Common myeloid progenitor, CD34-positive (primary cell): Measurements from ENCODE around the gene ZNF263.

Experiments
- CTCF ChIA-PET: fragments of 350-600 bp; sonication (Branson Sonifier 250); formaldehyde crosslinking; loops from one replicate; lab custom pipeline; 2021; ENCODE audit warnings: antibody characterized with exemption; lab: Charles Lee
- POLR2A ChIA-PET: fragments of 350-600 bp; sonication (Branson Sonifier 250); formaldehyde crosslinking; loops from one replicate; lab custom pipeline; 2021; ENCODE audit warnings: antibody characterized with exemption; lab: Charles Lee
- DNase-seq, 3 donors: peaks; one replicate each; pipeline versions ENCODE4 v3.0.0 to v3.0.0-alpha.2; 2013
- H3K27ac ChIP-seq, 2 experiments: 1 replicate in 1 of 2; 2 replicates in 1 of 2; pipeline ENCODE4 v1.7.0; 2013; ENCODE audit warnings: inconsistent platforms in 2 of 2, low read length in 2 of 2, mild to moderate bottlenecking in 2 of 2, low read depth in 1 of 2, moderate library complexity in 1 of 2; ENCODE audit not compliant: severe bottlenecking in 2 of 2, insufficient read depth in 1 of 2, poor library complexity in 1 of 2
- H3K27me3 ChIP-seq, 5 experiments: replicated peaks in 2 of 5; 1 replicate in 3 of 5; 2 replicates in 2 of 5; pipeline versions ENCODE4 v1.6.1 to v1.7.0; 2013; ENCODE audit warnings: low read length in 4 of 5, mild to moderate bottlenecking in 2 of 5, moderate library complexity in 2 of 5, inconsistent platforms in 1 of 5; ENCODE audit not compliant: insufficient read depth in 5 of 5, control insufficient read depth in 4 of 5
- H3K36me3 ChIP-seq, 4 experiments: 1 replicate in 2 of 4; 2 replicates in 2 of 4; pipeline versions ENCODE4 v1.6.1 to v1.7.0; 2013; ENCODE audit warnings: low read length in 3 of 4, control low read depth in 1 of 4, mild to moderate bottlenecking in 1 of 4; ENCODE audit not compliant: control insufficient read depth in 4 of 4, insufficient read depth in 4 of 4
- H3K4me1 ChIP-seq, 4 experiments: 1 replicate in 3 of 4; 2 replicates in 1 of 4; pipeline versions ENCODE4 v1.6.1 to v1.7.1; 2013; ENCODE audit warnings: low read length in 3 of 4, mild to moderate bottlenecking in 3 of 4, control low read depth in 1 of 4, inconsistent platforms in 1 of 4, moderate library complexity in 1 of 4; ENCODE audit not compliant: control insufficient read depth in 4 of 4, insufficient read depth in 4 of 4; ENCODE audit errors: control extremely low read depth in 1 of 4
- H3K4me3 ChIP-seq, 7 experiments: 1 replicate in 4 of 7; 2 replicates in 3 of 7; pipeline versions ENCODE4 v1.5.1 to v1.7.0; 2013; ENCODE audit warnings: mild to moderate bottlenecking in 7 of 7, low read length in 6 of 7, moderate library complexity in 6 of 7, inconsistent platforms in 2 of 7, low read depth in 2 of 7, control low read depth in 1 of 7; ENCODE audit not compliant: insufficient read depth in 4 of 7, control insufficient read depth in 1 of 7; ENCODE audit errors: extremely low read depth in 1 of 7
- H3K9me3 ChIP-seq, 5 experiments: 1 replicate in 4 of 5; 2 replicates in 1 of 5; pipeline versions ENCODE4 v1.6.1 to v1.7.1; 2013; ENCODE audit warnings: low read length in 4 of 5, mild to moderate bottlenecking in 2 of 5, inconsistent platforms in 1 of 5, low read depth in 1 of 5, moderate library complexity in 1 of 5; ENCODE audit not compliant: control insufficient read depth in 4 of 5, insufficient read depth in 2 of 5; ENCODE audit errors: control extremely low read depth in 1 of 5
- WGBS: methylation state at CpG from one replicate; pipeline ENCODE4 v1.1.5; 2013; ENCODE audit not compliant: insufficient coverage; 5-methylcytosine and 5-hydroxymethylcytosine counted together

The ZNF263 gene

GRCh38 chr16:3317315-3317999 lies 34.2 kb downstream of the ZNF263 start:
- no peak overlapping the region for H3K27ac ChIP-seq
- 100% methylated on average over 2 of the region's 3 CpGs for WGBS
- CTCF ChIA-PET, result interaction anchor here (0.9 kb wide), 1 partner anchor 10 kb away, joined by 3 read pairs; no protein-coding TSS in a partner anchor
- H3K27me3 ChIP-seq, result no peaks in the 10 kb centered on the region
- no peak overlapping the region for H3K4me3 ChIP-seq
- H3K4me1 ChIP-seq, result no peaks in the 10 kb centered on the region
- H3K9me3 ChIP-seq, result peaks cover 16 to 94% (median 77%) of the 10 kb centered on the region in 5 experiments
- H3K36me3 ChIP-seq, result peaks cover 34 to 58% (median 50%) of the 10 kb centered on the region in 4 experiments
- DNase-seq, result peak in 2 of 3 donors; percentile 36 to 44
- POLR2A ChIA-PET, result no interaction called here

GRCh38 chr16:3321816-3322215 lies 38.5 kb downstream of the ZNF263 start:
- H3K27me3 ChIP-seq, result no peaks in the 10 kb centered on the region
- no peak for DNase-seq
- WGBS, result 33% methylated on average over 1 of the region's 2 CpGs
- ChIA-PET POLR2A (no interaction called here), CTCF (interaction anchor here (0.8 to 1.2 kb wide), 2 partner anchors 9 to 10 kb away, joined by 3 read pairs; no protein-coding TSS in a partner anchor)
- H3K36me3 ChIP-seq, result peaks cover 13 to 16% (median 15%) of the 10 kb centered on the region in 4 experiments
- H3K4me3 ChIP-seq, result no peak overlapping the region
- peaks cover 16 to 74% (median 55%) of the 10 kb centered on the region in 5 experiments for H3K9me3 ChIP-seq
- no peaks in the 10 kb centered on the region for H3K4me1 ChIP-seq
- no peak overlapping the region for H3K27ac ChIP-seq

- WGBS, result 87% methylated on average over 4 of the region's 4 CpGs
Observed at GRCh38 chr16:3327514-3327913, 44.2 kb downstream of the ZNF263 start.

GRCh38 chr16:3328104-3328503 lies 44.8 kb downstream of the ZNF263 start:
- Histone ChIP-seq H3K27ac (no peak overlapping the region), H3K4me1 (no peaks in the 10 kb centered on the region), H3K36me3 (no peaks in the 10 kb centered on the region), H3K9me3 (peaks cover 0 to 30% (median 14%) of the 10 kb centered on the region in 5 experiments), H3K27me3 (no peaks in the 10 kb centered on the region), H3K4me3 (no peak overlapping the region)
- CTCF ChIA-PET, result no interaction called here
- DNase-seq, result no peak
- POLR2A ChIA-PET, result interaction anchor here (0.6 kb wide), 1 partner anchor 55 kb away, joined by 4 read pairs; no protein-coding TSS in a partner anchor
- WGBS, result 67% methylated on average over 1 of the region's 3 CpGs

More at GRCh38 chr16:3327514-3327913, 44.2 kb downstream of the ZNF263 start:
- DNase-seq, result no peak
- H3K4me3 ChIP-seq, result no peak overlapping the region
- no peaks in the 10 kb centered on the region for H3K36me3 ChIP-seq
- H3K27ac ChIP-seq, result no peak overlapping the region
- H3K9me3 ChIP-seq, result peaks cover 0 to 33% (median 14%) of the 10 kb centered on the region in 5 experiments
- ChIA-PET CTCF (no interaction called here), POLR2A (no interaction called here)
- no peaks in the 10 kb centered on the region for H3K27me3 ChIP-seq
- H3K4me1 ChIP-seq, result no peaks in the 10 kb centered on the region

- WGBS, result 85% methylated on average over 2 of the region's 2 CpGs
- CTCF ChIA-PET, result no interaction called here
Observed at GRCh38 chr16:3328643-3329042, 45.4 kb downstream of the ZNF263 start.

More at GRCh38 chr16:3328643-3329042, 45.4 kb downstream of the ZNF263 start:
- POLR2A ChIA-PET, result interaction anchor here (0.6 kb wide), 1 partner anchor 55 kb away, joined by 4 read pairs; no protein-coding TSS in a partner anchor
- Histone ChIP-seq H3K27ac (no peak overlapping the region), H3K27me3 (no peaks in the 10 kb centered on the region), H3K4me1 (no peaks in the 10 kb centered on the region), H3K36me3 (no peaks in the 10 kb centered on the region), H3K9me3 (peaks cover 0 to 26% (median 11%) of the 10 kb centered on the region in 5 experiments), H3K4me3 (no peak overlapping the region)
- no peak for DNase-seq
